ENCODE results near the gene PMF1.

- TF ChIP-seq CTCF (IDR thresholded peaks at IDR 0.05; ENCODE audit: low read length) (no peak), EZH2 (IDR thresholded peaks at IDR 0.05; ENCODE audit: borderline replicate concordance, low read length) (no peak)
Measured at GRCh38 chr1:156229809-156230472, 17.1 kb downstream of the PMF1 start.

Measured in OCI-LY1 (cell line).